CD4-positive, alpha-beta T cell treated with Interleukin-2 at 100 ng/mL for 4 hours (primary cell): Measurements from ENCODE around the gene CHRNA4.
"Not testable (repeated sequence)": the region's sequence is repeated elsewhere in the genome, so short reads cannot be mapped to it uniquely, and the experiment has no call there.

Experiments used
- DNase-seq: peaks from one replicate; pipeline ENCODE4 v3.0.0-alpha.2; 2020; ENCODE audit warnings: low spot score

The CHRNA4 gene

DNA sequence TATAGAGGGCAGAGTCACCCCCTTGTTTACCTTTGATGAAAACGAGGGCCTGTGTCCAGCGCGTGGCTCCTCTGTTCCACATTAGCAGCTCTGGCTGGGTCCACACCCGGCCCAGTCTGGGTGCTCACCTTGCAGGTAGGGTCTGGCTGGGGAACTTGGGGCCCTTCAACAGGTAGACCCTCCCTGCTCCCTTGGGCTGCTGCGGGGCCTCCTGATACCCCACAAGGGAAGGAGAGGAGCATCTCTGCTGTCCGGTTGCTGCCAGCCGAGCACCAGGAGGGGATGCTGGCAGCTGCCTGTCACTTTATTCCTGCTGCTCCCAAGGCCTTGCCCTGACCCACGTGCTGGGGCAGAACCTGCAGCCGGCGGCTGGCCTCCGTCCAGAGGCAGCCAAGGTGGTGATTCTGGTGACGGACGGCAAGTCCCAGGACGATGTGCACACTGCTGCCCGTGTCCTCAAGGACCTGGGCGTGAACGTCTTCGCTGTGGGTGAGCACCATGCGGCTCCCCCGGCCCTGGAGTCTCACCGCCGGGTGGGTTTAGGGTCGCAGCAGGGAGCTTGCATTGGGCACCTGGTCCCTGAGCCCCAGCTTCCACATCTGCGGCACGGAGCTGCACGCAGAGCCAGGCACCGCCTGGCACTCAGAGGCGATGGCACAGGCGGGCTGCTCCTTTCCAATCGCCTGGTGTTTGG lies 52.8 kb downstream of the CHRNA4 start:
- no peak for DNase-seq

DNA sequence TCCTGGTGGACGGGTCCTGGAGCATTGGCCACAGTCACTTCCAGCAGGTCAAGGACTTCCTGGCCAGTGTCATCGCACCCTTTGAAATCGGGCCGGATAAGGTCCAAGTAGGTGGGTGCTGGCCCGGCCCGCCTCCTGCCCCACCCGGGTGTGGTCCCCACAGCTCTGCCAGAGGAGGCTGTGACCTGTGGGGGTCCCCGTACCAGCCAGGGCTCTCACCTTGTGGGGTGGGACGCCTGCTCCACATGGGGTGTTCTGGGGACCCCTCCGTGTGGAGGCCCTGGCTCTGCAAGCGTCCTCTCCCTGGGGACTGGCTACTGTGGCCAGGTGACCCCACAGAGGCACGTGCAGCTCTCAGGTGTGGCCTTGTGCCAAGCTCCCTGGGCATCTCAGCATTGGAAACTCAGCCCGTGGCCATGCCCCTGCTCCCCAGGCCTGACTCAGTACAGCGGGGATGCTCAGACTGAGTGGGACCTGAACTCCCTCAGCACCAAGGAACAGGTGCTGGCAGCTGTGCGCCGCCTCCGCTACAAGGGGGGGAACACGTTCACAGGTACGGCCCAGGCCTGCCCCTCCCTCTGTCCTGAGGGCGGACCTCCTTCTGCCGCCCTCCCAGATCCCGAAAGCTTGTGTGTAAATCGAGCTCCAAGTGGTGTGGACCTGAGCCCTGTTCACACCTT lies 53.5 kb downstream of the CHRNA4 start:
- no peak for DNase-seq

DNA sequence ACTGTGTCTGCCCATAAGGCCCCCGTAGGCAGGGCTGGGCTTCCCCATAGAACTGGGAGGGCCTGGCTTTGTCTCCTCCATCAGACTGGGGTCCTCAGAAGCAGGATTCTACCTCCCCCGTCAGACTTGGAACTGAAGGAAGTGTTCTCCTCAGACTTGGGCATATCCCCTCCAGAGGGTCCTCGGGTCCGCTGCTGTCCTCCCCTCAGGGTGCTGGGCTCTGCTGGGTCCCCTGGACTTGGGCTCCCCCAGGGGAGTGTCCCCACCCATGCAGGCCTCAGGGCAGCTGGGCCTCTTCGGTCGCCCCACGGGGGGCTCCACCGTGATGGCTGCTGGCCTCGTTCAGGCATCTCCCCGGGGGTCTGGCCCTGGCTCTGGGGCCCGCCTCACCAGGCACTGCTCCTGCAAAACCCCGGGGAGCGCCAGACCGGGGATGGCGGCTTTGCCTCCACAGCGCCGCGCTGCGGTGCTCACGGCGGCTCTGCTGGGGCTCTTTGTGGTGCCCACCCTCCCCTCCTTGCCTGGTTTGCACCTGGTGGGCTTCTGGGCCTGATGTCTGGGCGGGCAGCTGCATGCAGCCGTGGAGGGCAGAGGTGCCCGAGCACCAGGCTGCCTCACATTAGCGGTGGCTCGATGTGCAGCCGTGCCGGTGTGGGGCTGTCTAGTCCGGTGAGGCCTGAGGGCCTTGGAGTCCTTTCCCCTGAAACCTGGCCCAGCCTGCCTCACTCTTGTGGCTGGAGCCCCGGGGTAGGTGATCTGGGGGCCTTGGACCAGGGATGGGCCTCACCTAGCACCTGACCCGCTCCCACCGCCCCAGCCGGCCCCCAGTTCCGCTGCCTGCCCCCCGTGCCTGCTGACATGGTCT lies 54.2 kb downstream of the CHRNA4 start:
- DNase-seq, result no peak

DNA sequence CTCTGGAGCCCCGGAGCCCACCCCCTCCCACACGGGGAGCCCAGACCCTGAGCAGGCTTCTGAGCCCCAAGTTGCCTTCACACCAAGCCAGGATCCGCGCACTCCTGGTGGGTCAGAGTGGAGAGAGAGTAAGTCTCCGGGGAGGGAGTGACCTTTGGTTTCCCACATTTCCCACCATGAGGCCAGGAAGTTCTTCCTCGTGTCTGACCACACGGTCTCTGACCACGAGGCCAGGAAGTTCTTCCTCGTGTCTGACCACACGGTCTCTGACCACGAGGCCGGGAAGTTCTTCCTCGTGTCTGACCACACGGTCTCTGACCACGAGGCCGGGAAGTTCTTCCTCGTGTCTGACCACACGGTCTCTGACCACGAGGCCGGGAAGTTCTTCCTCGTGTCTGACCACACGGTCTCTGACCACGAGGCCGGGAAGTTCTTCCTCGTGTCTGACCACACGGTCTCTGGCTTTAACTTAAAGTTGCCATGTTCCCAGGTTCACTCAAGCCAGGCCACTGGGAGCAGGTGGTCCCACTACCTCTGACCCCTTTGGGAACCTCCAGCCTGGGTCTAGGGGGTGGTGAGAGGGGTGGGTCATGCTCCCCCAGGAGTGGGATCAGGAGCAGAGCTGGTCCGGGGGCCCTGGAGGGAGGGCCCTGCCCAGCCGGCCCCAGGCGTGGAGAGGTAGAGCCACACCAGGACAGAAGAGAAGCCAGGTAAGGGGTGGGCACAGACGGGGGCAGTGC lies 55.0 kb downstream of the CHRNA4 start:
- DNase-seq, result not testable (repeated sequence)

DNA sequence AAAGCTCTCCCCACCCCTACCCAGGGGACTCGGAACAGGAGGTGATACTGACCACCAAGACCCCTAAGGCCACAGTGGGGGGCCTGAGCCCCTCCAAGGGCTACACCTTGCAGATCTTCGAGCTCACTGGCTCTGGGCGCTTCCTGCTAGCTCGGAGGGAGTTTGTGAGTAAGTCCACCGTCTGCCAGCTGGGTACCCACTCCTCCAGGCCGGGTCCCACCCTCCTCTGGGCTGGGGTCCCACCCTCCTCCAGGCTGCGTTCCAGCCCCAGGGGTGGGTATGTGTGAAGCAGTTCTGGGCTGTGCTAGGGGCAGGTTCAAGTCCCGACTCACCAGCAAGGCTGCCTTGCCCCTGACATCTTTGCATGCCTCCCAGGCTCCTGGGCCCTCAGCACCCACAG lies 55.8 kb downstream of the CHRNA4 start:
- DNase-seq, result no peak

DNA sequence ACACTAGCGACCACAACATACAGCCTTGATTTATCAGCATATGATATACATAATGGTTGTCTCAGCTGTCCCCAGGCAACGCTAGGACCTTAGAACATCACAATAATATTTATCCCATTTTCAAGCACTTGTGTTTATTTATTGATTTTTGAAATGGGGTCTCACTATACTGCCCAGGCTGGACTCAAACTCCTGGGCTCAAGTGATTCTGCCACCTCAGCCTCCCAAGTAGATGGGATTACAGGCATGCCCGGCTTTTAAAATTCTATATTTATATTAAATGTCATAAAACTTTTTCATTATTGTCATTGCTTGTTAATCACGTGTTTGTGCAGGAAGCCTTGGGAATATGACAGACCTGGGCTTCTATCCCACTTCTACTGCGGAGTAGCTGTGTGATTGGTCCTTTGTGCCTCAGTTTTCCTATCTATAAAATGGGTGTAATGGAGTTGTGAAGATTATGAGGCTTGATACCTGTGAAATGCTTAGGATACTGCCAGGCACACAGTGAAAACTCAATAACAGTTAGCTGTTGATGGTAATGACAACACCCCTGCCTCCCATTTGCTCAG lies 58.0 kb downstream of the CHRNA4 start:
- DNase-seq, result no peak

DNA sequence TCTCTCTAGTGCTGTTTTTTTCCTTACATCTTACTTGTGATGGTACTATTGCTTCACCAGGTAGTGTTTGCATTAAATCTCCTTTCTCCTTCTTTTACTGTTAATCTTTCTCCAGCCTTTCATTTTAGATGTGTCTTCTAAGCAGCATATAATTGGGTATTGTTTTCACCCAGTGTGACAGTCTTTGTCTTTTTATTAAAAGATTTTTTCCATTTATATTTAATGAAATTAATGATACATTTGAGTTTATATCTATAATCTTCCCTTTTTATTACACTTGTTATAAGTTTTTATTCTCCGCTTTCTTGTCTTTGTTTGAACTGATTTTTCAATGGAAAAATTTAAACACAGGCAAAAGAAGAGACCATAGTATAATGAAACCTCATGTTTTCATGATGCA lies 59.5 kb downstream of the CHRNA4 start:
- no peak for DNase-seq

DNA sequence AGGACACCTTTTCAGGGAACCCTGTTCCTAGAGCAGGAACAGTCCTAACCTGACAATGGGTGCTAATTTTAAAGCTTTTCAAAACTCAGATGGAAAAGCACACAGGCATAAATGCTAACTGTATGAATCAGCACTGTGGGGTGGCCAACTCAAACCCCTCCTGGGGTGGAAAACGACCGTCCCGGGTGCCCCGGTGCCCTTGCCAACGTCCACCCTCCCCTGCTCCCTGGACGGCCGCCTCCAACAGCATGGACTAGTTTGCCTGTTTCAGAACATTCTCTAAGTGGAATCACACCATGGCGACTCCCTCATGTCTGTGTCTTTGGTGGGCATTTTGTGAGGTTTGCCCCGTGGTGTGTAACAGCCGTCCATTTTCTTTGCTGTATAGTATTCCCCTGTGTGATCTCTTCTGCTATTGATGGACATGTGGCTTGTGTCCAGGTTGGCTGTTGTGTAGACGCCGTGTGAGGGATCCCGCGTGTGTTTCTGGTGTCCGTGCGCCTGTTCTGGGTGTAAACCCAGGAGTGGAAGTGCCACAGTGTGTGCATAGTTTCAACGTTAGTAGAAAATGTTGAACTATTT lies 62.3 kb downstream of the CHRNA4 start:
- DNase-seq, result no peak

DNA sequence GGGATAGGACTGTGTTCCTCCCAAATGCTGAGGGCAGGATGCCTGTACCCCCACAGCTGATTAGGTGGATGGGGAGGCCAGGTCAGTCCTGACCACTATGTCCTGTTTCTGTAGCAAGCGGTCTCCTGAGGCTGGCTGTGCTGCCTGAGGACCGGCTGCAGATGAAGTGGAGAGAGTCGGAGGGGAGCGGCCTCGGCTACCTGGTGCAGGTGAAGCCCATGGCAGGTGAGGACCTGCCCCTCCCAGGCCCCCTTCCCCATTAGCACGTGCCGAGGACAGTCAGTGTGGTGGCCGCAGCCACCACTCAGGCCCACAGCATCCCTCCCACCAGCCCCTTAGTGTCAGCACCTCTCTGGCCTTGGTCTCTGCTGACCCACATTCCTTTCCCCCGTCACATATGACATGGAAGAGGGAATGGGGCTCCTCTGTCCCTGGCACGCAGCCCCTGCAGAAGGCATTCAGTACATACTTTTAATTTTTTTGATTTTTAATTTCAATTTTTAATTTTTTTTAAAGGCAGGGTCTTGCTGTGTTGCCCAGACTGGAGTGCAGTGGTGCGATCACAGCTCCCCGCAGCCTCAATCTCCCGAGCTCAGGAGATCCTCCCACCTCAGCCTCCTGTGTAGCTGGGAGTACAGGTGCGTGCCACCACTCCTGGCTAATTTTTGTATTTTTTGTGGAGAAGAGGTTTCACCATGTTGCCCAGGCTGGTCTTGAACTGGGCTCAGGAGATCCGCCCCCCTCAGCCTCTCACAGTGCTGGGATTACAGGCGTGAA lies 63.2 kb downstream of the CHRNA4 start:
- DNase-seq, result no peak

DNA sequence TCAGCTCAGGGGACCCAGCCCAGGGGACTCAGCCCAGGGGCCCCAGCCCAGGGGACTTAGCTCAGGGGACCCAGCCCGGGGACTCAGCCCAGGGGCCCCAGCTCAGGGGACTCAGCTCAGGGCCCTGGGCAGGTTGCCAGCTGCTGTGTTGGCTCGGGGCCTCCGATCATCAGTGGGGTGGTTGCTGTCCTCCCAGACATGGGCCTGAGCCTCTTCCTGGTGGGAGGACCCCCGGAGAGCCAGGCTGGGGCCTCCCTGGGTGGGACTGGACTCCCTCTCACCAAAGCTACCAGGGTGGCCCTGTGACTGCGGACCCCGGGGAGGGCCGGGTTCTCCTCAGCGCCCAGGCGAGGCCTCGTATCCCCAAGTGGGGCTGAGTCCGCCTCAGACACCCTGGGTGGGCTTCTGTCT lies 63.8 kb downstream of the CHRNA4 start:
- no peak for DNase-seq

DNA sequence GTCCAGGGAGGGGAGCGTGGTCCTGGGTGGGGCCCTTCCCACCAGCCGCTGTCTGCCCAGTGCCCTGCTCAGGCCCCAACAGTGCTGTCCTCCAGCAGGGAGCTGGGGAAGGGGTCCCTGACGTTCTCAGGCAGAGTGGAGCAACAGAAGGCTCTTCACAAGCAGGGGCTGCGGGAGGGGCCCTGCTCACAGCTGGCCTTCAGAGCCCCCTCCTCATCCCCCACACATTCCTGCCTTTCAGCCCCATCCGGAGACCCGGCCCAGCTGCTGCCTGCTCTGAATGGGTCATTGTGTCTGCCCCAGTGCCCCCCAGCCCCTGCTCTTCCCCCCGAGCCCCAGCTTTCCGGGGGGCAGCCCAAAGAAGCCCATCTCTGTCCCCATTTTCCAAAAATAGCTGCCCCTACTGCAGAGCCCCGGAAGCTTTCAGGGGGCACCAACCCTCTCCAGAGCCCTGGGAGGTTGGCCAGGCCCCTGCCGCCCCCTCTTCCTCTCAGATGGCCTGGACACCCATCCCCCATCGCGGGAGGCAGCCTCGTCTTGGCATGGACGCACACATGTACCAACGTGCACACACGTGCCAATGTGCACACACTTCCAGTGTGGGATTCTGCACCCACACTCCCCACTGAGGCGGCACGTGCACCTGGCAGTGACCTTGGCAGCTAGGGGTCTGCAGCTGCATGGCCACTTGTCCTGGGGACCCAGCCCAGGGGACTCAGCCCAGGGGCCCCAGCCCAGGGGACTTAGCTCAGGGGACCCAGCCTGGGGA lies 64.4 kb downstream of the CHRNA4 start:
- no peak for DNase-seq

DNA sequence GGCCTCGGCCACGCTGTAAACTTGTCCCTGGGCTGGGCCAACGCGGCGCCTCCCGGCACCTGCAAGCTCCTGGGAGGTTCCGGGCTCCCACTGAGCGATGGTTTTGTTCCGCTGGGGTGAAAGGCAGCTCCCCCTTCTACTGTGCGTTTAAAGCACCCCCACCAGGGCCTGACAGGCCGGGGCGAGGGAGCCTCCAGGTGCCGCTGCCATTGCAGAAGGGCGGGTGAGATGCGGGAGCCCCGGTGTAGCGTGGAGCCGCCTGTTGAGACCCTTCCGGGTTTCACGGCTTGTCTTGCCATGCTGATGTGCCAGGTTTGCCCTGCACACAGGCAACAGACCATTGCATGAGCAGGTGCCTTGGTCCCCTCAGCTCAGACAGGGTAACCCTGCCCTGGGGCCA lies 65.3 kb downstream of the CHRNA4 start:
- no peak for DNase-seq

DNA sequence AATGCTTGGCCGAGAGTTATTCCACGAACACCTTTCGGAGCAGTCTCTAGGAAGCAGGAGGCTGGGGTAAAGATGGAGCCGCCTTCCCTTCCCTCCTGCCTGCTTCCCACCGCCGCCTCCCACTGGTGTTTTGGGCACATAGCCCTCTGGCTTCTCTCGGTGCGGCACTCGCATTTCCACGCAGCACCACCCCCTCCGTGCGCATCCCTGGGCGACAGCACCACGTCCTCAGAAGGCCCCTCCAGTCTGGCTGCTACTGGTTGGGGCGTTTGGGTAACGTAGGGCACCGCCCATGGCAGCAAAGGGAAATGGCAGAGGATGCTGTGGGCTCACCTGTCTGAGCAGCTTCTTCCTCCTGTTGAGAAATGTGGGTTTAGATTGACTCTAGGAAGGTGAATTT lies 65.7 kb downstream of the CHRNA4 start:
- DNase-seq, result no peak

DNA sequence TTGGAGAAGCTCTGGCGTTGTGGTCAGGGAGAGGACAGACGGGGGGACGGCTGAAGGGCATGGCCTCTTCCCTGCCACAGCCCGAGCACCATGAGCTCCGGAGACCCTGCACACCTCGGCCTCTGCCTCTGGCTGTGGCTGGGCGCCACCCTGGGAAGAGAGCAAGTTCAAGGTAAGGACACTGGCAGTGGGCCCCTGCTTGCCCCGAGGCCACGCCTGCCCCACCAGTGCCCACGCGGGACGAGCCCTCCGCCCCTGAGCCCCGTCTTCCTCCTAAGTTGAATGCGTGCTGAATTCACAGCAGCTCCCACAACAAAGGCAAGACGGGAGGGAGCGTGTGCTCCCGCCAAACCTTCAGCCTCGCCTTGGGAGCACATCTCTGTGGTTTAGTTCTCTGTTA lies 66.1 kb downstream of the CHRNA4 start:
- no peak for DNase-seq

DNA sequence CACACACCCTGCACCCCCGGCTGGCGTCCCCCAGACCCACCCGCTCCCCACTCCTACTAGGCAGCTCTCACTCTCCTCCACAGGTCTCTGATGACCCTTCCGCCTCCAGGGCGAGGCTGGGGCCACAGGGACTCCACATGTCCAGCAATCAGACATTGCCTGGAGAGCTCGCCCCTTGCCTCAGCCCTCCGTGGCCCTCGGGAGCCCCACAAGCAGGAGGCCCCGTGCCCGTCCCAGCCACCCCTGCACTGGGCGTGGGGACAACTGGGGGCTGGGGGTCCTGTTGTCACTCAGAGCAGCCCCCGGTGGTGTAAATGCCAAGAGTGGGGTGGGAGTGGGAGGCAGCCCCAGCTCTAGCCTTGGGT lies 66.6 kb downstream of the CHRNA4 start:
- no peak for DNase-seq

DNA sequence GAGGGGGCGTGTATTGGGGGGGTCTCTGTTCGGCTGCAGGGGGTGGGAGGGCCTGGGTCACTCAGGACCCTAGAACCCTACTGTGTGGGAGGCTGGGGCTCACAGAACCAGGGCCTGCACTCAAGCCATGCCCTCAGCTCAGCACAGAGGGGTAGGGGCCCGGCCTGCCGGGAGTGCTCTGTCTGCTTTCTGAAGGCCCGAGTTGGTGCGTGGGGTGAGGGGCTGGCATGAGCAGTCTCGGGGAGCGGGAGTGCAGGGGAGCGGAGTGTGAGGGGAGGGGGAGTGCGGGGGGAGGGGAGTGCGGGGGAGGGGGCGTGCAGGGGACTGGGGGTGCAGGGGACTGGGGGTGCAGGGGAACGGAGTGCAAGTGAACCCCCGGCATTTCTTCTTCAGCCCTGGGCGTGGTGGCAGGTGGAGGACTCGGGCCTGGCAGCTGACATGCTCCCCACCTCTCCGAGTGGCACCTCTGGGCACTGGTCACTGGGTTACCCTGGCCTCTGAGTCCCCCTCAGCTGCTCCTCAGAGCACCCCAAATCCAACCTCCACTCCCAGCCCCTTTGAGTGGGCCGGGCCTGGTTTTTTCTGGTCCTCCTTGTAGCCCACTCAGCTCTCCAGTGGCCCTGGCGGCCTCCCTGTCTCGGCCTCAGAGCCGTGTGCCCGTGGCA lies 67.1 kb downstream of the CHRNA4 start:
- DNase-seq, result no peak

DNA sequence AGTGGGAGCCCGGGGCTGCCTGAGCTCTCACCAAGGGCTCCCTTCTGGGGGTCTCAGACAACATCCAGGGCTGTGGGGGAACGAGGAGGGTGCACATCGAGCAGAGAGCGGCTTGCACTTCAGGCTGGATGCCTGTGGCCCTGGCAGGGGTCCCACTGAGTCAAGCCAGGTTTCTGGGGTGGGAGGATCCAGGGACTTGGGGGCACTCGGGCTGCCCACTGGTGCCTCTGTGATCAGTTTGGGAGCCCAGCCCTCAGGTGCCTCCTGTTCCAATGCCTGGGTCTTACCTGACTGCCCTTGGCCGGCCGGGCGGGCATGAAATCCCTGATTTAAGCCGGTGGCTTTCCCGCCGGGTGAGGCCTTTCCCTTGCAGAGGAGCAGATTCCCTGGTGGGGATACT lies 67.7 kb downstream of the CHRNA4 start:
- DNase-seq, result no peak
